Measurements from ENCODE around the gene ENTPD3.

The ENTPD3 gene

DNA sequence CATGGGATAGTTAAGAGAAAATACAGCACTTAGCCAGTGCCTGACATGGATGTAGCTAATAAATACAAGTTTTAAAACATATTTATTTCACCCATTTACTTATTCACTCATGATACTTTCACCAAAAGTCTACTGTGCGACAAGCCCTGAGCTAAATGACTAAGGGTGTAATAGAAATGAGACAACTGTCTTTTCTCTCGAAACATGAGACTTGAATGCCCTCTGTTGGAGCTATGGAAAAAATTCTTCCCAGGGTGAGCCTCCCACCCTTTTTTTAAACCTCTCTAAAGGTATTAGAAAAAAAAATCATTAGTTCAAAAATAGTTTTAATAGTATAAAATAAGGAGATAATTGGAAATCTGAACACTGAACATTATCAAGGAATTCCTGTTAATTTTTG is 45.8 kb downstream of the ENTPD3 start:
- no peak overlapping the region for H3K4me2 ChIP-seq (ENCODE audit: low read depth, low read length, poor library complexity, severe bottlenecking)
- H3K27ac ChIP-seq (ENCODE audit: low read depth, low read length), result no peak overlapping the region
- no peaks in the 10 kb centered on the region for H3K36me3 ChIP-seq (ENCODE audit: low read length)
- no peaks in the 10 kb centered on the region for H3K9me2 ChIP-seq (replicated peaks; ENCODE audit: insufficient read depth, low read length)
- no peak overlapping the region for H3K9ac ChIP-seq (ENCODE audit: low read length)
- no peak overlapping the region for H3K4me3 ChIP-seq (ENCODE audit: insufficient read depth, low read length, poor library complexity, severe bottlenecking)
- no peaks in the 10 kb centered on the region for H3F3A ChIP-seq (ENCODE audit: insufficient read depth)
- TF ChIP-seq, protein P1, sequence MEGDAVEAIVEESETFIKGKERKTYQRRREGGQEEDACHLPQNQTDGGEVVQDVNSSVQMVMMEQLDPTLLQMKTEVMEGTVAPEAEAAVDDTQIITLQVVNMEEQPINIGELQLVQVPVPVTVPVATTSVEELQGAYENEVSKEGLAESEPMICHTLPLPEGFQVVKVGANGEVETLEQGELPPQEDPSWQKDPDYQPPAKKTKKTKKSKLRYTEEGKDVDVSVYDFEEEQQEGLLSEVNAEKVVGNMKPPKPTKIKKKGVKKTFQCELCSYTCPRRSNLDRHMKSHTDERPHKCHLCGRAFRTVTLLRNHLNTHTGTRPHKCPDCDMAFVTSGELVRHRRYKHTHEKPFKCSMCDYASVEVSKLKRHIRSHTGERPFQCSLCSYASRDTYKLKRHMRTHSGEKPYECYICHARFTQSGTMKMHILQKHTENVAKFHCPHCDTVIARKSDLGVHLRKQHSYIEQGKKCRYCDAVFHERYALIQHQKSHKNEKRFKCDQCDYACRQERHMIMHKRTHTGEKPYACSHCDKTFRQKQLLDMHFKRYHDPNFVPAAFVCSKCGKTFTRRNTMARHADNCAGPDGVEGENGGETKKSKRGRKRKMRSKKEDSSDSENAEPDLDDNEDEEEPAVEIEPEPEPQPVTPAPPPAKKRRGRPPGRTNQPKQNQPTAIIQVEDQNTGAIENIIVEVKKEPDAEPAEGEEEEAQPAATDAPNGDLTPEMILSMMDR (IDR thresholded peaks at IDR 0.05; ENCODE audit: insufficient read depth, low read length, poor library complexity, severe bottlenecking), result no peak
- no peak for TF ChIP-seq EZH2phosphoT487 (conservative IDR thresholded peaks at IDR 0.05; ENCODE audit: low read length)
- no peaks in the 10 kb centered on the region for H4K20me1 ChIP-seq (ENCODE audit: low read depth, low read length)
- H3K9me3 ChIP-seq (ENCODE audit: insufficient read depth, low read length), result no peaks in the 10 kb centered on the region
- no peaks in the 10 kb centered on the region for H3K79me2 ChIP-seq (ENCODE audit: insufficient read depth, low read length)
- no peaks in the 10 kb centered on the region for H3K27me3 ChIP-seq (ENCODE audit: low read length)
- H2AFZ ChIP-seq (ENCODE audit: low read depth, low read length, severe bottlenecking), result no peak overlapping the region

DNA sequence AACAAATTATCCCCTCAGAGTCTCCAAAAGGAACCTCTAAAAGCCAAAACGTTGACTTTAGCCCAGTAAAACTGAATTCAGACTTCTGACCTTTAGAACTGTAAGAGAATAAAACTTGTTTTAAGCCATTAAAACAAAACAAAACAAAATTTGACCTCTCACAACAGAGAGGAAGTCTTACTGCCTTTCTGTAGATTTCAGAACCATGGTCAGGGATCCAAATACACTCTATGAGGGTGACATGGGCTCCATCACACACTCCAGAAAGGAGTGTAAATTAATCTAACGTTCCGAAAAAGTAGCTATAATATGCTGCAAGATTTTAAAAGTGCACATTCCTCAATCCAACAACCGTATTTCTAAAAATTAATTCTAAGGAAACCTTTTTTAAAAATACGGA is 50.9 kb downstream of the ENTPD3 start:
- Histone ChIP-seq H3K9me3 (ENCODE audit: insufficient read depth, low read length) (no peaks in the 10 kb centered on the region), H3K9ac (ENCODE audit: low read length) (no peak overlapping the region), H3K27me3 (ENCODE audit: low read length) (no peaks in the 10 kb centered on the region)

DNA sequence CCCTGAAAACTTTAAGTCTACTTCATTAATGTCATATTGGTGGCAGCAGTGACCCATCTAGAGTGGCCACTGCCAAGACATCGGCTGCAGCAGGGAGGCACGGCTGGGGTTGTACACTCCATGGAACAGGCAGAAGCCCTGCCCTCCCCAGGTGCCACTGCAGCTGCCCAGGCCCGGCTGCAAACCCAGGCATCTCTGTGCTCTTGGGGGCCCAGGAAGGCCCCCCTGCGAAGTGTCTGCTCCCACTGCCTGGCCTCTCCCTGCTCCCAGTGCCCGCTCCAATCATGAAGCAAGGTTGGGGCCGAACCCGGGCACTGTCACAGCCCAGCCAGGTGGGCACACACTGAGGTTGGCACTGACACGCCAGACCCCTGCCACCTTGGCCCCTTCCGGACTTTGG is 58.1 kb downstream of the ENTPD3 start:
- Histone ChIP-seq H3K27ac (ENCODE audit: low read depth, low read length) (no peak overlapping the region), H3K9me2 (replicated peaks; ENCODE audit: insufficient read depth, low read length) (no peaks in the 10 kb centered on the region), H3K9ac (ENCODE audit: low read length) (no peak overlapping the region), H3K4me2 (ENCODE audit: low read depth, low read length, poor library complexity, severe bottlenecking) (no peak overlapping the region), H3K4me3 (ENCODE audit: insufficient read depth, low read length, poor library complexity, severe bottlenecking) (no peak overlapping the region), H3F3A (ENCODE audit: insufficient read depth) (no peaks in the 10 kb centered on the region), H3K79me2 (ENCODE audit: insufficient read depth, low read length) (no peaks in the 10 kb centered on the region), H3K27me3 (ENCODE audit: low read length) (no peaks in the 10 kb centered on the region), H3K9me3 (ENCODE audit: insufficient read depth, low read length) (no peaks in the 10 kb centered on the region), H3K36me3 (ENCODE audit: low read length) (no peaks in the 10 kb centered on the region), H2AFZ (ENCODE audit: low read depth, low read length, severe bottlenecking) (no peak overlapping the region), H4K20me1 (ENCODE audit: low read depth, low read length) (no peaks in the 10 kb centered on the region)
- TF ChIP-seq EZH2phosphoT487 (conservative IDR thresholded peaks at IDR 0.05; ENCODE audit: low read length), result no peak
- TF ChIP-seq, protein P1 (IDR thresholded peaks at IDR 0.05; ENCODE audit: insufficient read depth, low read length, poor library complexity, severe bottlenecking), result no peak

More for the DNA sequence above, 50.9 kb downstream of the ENTPD3 start:
- no peak overlapping the region for H3K27ac ChIP-seq (ENCODE audit: low read depth, low read length)
- no peaks in the 10 kb centered on the region for H3F3A ChIP-seq (ENCODE audit: insufficient read depth)
- H3K4me3 ChIP-seq (ENCODE audit: insufficient read depth, low read length, poor library complexity, severe bottlenecking), result no peak overlapping the region
- H4K20me1 ChIP-seq (ENCODE audit: low read depth, low read length), result no peaks in the 10 kb centered on the region
- no peaks in the 10 kb centered on the region for H3K36me3 ChIP-seq (ENCODE audit: low read length)
- no peak overlapping the region for H2AFZ ChIP-seq (ENCODE audit: low read depth, low read length, severe bottlenecking)
- no peak overlapping the region for H3K4me2 ChIP-seq (ENCODE audit: low read depth, low read length, poor library complexity, severe bottlenecking)
- H3K79me2 ChIP-seq (ENCODE audit: insufficient read depth, low read length), result no peaks in the 10 kb centered on the region
- no peaks in the 10 kb centered on the region for H3K9me2 ChIP-seq (replicated peaks; ENCODE audit: insufficient read depth, low read length)
- TF ChIP-seq, protein P1 (IDR thresholded peaks at IDR 0.05; ENCODE audit: insufficient read depth, low read length, poor library complexity, severe bottlenecking), result no peak
- no peak for TF ChIP-seq EZH2phosphoT487 (conservative IDR thresholded peaks at IDR 0.05; ENCODE audit: low read length)
